ENCODE data around the gene ARL4C.

DNA sequence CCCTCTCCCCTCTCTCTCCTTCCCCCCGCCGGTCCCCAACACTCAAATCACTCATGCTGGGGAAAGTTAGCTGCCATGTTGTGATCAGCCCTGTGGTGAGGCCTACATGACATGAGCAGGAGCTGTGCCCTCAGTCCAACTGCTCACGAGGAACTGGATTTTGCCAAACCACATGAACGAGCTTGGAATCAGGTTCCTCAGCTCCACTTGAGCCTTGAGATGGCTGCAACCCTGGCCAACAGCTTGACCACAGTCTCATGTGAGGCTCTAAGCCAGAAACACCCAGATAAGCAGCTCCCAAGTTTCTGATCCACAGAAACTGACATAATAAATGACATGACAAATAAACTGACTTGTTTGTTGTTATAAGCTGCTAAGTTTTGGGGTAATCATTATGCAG lies 38.4 kb downstream of the ARL4C start:
- TF ChIP-seq, protein P1, sequence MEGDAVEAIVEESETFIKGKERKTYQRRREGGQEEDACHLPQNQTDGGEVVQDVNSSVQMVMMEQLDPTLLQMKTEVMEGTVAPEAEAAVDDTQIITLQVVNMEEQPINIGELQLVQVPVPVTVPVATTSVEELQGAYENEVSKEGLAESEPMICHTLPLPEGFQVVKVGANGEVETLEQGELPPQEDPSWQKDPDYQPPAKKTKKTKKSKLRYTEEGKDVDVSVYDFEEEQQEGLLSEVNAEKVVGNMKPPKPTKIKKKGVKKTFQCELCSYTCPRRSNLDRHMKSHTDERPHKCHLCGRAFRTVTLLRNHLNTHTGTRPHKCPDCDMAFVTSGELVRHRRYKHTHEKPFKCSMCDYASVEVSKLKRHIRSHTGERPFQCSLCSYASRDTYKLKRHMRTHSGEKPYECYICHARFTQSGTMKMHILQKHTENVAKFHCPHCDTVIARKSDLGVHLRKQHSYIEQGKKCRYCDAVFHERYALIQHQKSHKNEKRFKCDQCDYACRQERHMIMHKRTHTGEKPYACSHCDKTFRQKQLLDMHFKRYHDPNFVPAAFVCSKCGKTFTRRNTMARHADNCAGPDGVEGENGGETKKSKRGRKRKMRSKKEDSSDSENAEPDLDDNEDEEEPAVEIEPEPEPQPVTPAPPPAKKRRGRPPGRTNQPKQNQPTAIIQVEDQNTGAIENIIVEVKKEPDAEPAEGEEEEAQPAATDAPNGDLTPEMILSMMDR (IDR thresholded peaks at IDR 0.05): no peak
- TF ChIP-seq POLR2A (IDR thresholded peaks at IDR 0.05): no peak

Data from body of pancreas (tissue), 4 donors.